SKM-1 treated with dmso at 0.1 percent for 144 hours (cell line): ENCODE measurements around the gene LCN12.

ENCODE experiments used
- DNase-seq: peaks from one replicate; lab custom pipeline; 2025; ENCODE audit not compliant: unreplicated experiment; lab: John Stamatoyannopoulos, UW

Gene LCN12

DNA sequence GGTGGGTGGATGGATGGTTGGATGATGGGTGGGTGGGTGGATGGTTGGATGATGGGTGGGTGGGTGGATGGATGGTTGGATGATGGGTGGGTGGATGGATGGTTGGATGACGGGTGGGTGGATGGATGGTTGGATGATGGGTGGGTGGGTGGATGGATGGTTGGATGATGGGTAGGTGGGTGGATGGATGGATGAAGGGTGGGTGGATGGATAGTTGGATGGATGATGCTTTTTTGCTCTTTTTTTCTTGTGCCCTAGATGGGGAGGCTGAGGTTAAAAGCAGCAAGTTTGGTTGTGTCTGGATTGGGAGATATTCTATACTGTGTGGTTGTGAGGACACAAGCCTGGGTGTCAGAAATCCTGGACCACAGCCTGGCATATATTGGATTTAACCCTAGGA is 5.4 kb downstream of the LCN12 start:
- DNase-seq = no peak

- no peak for DNase-seq
These were observed 5.8 kb downstream of the LCN12 start for GRCh38 chr9:136957901-136958300.

DNA sequence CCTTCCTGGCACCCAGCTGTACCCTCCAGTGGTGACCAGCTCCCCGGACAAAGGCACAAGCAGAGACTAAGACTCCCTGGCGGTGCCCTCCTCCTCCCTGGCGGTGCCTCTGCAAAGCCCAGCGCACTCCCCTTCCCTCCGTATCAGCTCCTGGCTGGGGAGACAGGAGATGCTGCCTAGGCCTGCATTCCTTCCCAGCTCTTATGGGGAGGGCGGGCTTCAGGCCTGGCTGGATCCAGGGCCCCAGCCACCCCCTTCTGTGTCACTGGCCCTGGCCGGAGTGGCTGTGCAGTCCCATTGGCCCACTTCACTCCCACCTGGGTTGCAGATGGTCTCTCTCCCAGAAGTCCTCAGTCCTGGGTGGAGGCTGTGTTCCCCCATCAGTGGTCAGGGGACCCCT is 6.4 kb downstream of the LCN12 start:
- DNase-seq = no peak

GRCh38 chr9:136958898-136959850 is 7.1 kb downstream of the LCN12 start:
- no peak for DNase-seq

DNA sequence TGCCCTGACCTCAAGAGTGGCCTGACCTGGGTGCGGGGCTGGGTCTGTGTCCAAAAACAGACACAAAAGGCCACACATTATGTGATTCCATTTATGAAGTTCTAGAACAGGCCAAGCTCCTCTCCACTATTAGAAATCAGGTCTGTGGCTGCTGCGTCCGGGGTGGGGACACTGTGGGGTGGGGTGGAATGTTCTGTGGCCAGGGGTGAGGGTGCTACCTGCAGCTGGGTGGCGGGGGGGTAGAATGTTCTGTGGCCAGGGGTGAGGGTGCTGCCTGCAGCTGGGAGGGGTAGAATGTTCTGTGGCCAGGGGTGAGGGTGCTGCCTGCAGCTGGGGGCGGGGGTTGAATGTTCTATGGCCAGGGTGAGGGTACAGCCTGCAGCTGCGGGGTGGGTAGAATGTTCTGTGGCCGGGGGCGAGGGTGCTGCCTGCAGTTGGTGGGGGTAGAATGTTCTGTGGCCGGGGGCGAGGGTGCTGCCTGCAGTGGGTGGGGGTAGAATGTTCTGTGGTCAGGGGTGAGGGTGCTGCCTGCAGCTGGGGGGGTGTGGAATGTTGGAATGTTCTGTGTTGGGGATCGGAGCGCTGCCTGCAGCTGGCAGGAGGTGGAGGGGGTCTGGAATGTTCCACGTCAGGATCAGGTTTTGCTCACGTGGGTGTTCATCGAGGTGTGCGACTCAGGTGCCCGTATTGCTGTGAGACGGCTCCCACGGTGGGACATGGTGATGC is 8.3 kb downstream of the LCN12 start:
- DNase-seq = no peak

DNA sequence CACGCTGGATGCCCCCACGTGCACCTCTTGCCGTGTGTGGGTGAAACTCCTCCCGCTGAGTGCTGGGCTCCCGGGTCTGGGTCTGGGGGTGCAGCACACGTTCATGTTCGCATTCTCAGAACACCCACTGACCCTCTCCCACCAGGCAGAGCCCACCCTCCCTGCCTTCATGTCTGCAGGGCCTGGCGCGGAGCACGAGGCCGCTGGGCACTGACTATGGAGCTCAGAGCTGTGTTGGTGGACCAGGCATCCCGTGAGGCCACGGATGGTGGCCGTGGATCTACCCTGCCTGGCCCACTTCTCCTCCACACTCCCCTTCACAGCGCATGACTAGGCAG is 8.8 kb downstream of the LCN12 start:
- no peak for DNase-seq

GRCh38 chr9:136961279-136962065 is 9.4 kb downstream of the LCN12 start:
- no peak for DNase-seq

- DNase-seq = no peak
These were observed 10.1 kb downstream of the LCN12 start for GRCh38 chr9:136962163-136962562.

- DNase-seq = no peak
These were observed 10.7 kb downstream of the LCN12 start for GRCh38 chr9:136962701-136963248.

GRCh38 chr9:136963341-136963740 is 11.3 kb downstream of the LCN12 start:
- no peak for DNase-seq

DNA sequence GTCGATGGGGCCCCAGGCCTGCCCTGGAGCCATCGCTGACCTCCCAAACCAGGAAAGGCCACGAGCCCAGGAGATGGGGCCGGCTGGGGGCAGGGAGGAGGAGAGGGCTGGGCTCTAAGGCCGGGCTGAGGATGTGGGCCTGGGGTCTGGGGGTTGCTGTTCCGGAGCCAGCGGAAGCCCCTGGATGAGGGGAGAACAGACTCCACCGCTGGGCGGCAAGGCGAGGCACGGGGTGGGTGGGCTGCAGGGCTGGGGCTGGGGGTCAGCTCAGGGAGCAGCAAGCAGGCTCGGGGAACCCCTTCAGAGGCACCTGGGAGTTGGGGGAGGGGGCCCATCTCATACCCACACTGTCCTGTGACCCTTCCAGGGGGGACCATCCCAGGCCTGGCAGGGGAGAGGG is 11.7 kb downstream of the LCN12 start:
- no peak for DNase-seq

DNA sequence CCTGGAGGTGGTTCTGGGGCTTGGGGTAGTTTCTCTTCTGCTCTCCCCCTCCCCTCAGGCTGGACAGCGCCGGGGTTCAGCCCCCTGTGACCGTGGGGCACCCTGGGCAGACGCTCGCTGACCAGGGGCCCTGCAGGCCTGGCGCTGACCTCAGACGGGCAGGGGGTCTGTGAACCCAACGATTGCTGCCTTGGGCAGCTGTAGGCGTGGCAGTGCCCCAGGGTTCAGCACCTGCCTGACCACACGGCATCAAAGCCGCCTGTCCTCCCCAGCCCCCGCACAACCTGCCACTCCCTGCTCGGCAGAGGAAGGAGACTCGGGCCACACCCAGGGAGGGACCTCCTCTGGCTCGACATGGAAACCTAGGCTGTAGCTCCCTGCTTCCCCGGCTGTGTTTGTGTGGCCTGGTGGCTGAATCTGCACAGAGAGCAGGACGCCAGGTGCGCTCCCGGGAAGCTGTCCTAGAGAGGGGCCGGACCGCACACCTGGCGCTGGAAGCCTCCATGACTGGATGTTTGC is 12.2 kb downstream of the LCN12 start:
- DNase-seq = no peak

DNA sequence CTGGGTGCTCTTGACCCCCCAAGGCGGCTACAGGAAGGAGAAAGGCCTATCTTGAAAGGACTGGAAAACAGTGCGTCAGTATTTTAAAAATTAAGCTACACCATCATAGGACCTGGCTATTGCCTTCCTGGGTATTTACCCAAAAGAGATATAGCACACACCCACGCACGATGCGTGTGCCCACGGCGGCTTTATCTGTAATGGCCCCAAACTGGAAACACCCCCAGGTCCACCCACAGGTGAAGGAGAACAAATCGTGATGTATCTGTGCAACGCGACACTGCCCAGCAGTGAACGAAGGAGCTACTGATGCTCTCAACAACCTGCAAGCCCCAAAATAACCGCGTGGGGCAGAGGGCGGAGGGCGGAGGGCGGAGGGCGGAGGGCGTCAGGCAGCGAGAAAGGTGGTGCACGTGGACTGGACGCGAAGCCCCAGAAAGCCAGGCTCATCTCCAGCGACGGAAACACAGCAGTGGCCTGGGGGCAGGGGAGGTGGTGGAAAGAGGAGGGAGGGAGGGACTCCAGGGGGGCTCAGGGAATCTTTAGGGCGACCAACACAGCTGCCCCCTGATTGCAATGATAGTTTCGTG is 12.9 kb downstream of the LCN12 start:
- no peak for DNase-seq

DNA sequence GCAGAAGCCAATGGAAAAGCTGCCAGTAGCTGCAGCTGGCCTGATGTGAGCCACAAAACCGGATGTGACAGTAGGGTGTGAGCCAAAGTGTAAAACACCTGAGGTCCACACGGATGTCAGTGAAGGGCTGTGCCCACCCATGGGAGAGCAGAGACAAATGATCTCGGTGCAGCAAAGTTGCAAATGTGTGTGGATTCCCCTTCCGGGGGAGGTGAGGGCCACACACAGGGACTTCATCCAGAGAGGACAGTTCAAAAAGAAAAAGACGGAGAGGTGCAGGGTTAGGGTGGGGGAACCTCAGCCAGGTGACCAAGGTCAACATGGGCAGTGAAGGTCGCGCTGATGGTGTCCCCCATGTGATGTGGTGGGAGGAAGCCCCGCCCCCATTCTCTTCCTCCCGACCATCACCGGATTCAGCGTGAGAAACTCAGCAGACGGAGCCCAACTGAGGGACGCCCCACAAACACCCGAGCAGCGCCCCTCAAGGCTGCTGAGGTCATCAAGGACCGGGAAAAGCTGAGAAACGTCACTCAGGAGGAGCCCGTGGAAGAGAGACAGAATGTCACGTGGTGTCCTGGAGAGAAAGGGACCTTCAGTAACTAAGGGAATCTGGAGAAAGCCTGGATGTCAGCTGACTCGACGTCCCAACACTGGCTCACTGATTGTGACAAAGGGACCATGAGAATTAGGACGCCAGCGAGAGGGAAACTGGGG is 13.9 kb downstream of the LCN12 start:
- no peak for DNase-seq

DNA sequence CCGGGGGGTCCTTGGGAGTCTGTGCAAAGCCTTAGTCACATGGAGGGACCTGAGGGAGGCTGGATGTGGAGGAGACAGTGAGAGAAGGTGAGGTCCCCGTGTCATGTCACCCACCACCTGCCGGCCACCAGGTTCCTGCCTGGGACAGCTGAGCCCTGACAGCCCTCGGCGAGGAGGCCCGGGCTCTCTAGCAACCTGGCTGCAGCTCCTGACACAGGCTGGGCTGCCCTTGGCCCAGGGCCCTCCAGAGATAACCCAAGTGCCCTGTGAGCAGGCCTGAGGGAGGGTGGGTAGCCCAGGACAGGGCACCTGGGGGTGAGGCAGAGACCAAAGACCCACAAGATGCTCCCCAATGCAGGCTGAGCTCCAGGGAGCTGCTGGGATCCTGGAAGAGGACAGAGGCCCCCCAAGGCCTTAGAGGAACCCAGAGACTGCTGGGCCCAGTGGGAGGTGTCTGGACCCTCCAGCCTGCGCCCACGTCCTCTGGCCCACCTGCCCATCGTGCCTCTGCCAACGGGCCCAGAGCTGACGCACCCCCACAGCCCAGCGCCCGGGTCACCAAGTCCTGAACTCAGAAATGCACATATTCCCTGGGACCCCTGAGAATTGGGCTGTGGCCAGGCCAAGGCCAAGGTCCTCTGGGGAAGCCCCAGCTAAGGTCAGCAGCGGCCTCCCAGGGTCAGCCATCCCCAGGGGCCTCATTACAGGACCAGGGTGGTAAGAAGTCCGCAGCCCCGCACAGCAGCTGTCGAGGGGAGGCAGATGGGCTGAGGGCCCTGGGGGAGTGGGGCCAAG is 16.5 kb downstream of the LCN12 start:
- no peak for DNase-seq

DNA sequence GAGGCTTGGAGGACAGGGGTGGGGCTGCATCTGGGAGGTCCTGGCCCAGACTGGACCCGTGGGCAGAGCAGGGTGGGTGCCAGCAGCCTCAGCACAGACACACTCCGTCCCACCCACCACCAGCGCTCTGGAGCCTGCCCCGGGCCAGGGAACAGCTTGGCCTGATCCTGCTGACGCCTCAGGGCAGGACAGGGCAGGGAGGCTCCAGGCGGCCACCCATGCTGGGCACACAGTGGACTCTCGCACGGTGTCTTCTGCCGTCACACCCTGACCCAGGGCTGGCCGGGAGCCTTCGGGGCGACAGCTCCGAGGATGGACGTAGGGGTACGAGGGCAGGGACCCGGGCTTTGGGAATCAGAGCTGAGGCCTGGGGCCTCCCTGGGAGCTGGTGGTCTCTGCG is 17.1 kb downstream of the LCN12 start:
- no peak for DNase-seq

- DNase-seq = no peak
These were observed 17.7 kb downstream of the LCN12 start for GRCh38 chr9:136969774-136970173.

- DNase-seq = no peak
These were observed 18.3 kb downstream of the LCN12 start for GRCh38 chr9:136970361-136970760.

DNA sequence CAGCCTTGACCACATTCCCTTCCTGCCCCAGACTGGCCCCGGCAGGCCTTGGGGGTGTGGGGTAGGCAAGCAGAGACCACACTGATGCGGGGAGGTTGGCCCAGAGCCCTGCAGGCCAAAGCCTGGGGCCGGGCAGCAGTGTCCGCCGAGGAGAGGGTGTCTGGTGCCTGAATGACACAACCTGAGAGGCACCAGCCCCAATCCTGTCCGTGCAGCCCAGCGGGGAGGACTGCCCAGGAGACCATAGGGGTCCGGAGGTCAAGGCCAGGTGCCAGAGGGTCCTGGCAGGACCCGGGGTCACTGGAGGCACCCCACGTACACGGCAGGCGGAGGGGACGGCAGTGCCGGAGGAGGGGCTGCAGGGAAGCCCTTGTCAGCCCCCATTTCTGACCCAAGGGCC is 19.7 kb downstream of the LCN12 start:
- DNase-seq = no peak
